ENCODE data around the gene BCKDHB. TPM values are rescaled to one million over a fixed set of nuclear protein-coding genes. Genes with fewer than 3 reads are reported as not detected.

Gene BCKDHB
- total RNA-seq, 3 donors from 2014 or later, result 19.0 to 33.7 (median 23.4) TPM

DNA sequence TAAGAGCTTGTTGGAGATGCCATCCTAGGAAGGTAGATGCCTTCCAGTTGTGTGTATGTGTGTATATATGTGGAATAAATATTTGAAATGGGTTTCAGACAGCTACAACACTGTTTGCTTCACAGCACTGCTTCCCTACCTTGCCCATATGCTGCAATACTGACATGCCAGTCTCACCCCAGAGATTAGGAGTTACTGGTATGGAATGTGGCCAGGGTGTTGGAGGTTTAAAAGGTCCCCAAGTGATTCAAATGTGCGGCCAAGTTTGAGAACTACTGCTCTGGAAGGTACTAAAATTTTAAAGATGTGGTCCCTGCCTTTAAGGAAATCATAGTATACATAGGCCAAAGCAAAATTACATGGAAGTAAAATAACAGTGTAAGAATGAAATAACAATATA is 39.5 kb downstream of the BCKDHB start:
- H3K36me3 ChIP-seq, result no peaks in the 10 kb centered on the region
- TF ChIP-seq POLR2A (IDR thresholded peaks at IDR 0.05), result no peak
- TF ChIP-seq POLR2AphosphoS5 (IDR thresholded peaks at IDR 0.05), result no peak
- TF ChIP-seq, protein P1, sequence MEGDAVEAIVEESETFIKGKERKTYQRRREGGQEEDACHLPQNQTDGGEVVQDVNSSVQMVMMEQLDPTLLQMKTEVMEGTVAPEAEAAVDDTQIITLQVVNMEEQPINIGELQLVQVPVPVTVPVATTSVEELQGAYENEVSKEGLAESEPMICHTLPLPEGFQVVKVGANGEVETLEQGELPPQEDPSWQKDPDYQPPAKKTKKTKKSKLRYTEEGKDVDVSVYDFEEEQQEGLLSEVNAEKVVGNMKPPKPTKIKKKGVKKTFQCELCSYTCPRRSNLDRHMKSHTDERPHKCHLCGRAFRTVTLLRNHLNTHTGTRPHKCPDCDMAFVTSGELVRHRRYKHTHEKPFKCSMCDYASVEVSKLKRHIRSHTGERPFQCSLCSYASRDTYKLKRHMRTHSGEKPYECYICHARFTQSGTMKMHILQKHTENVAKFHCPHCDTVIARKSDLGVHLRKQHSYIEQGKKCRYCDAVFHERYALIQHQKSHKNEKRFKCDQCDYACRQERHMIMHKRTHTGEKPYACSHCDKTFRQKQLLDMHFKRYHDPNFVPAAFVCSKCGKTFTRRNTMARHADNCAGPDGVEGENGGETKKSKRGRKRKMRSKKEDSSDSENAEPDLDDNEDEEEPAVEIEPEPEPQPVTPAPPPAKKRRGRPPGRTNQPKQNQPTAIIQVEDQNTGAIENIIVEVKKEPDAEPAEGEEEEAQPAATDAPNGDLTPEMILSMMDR (IDR thresholded peaks at IDR 0.05), result no peak
- intact Hi-C loops (cut with DNase I; ENCODE audit: low total_unique reads), result no loop called here

DNA sequence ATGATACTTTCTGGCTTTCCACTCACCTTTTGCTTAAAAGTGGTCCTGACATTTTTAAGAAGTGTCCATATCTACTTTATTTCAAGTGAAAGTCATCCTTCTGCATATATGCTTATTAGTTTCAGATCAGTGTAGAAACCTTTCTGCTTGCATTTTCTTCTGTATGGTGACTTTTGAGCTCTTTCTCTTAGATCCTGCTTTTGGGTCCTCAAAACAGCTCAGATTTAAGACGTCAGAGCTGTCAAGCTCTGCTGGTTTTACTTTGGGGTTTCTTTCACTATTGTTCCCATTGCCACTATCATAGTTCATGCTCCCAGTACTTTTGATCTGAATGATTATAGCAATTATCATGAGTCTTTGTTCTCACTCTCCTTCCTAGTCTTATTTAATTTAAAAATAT is 41.7 kb downstream of the BCKDHB start:
- Histone ChIP-seq H3K27ac (no peak overlapping the region), H3K4me3 (no peak overlapping the region), H3K9me3 (no peaks in the 10 kb centered on the region), H3K36me3 (no peaks in the 10 kb centered on the region), H3K27me3 (no peaks in the 10 kb centered on the region), H3K4me1 (peaks cover 0 to 9% of the 10 kb centered on the region in 2 donors)
- no peak for DNase-seq (ENCODE audit: low spot score in 2 of 2)
- TF ChIP-seq POLR2AphosphoS5 (IDR thresholded peaks at IDR 0.05), result no peak
- TF ChIP-seq, protein P1 (IDR thresholded peaks at IDR 0.05), result no peak
- intact Hi-C loops (cut with DNase I; ENCODE audit: low total_unique reads), result no loop called here

More for the DNA sequence above, 39.5 kb downstream of the BCKDHB start:
- H3K9me3 ChIP-seq, result no peaks in the 10 kb centered on the region
- no peak for DNase-seq (ENCODE audit: low spot score in 2 of 2)
- no peak overlapping the region for H3K4me3 ChIP-seq
- no peak overlapping the region for H3K27ac ChIP-seq
- H3K27me3 ChIP-seq, result no peaks in the 10 kb centered on the region
- peaks cover 0 to 12% of the 10 kb centered on the region in 2 donors for H3K4me1 ChIP-seq

DNA sequence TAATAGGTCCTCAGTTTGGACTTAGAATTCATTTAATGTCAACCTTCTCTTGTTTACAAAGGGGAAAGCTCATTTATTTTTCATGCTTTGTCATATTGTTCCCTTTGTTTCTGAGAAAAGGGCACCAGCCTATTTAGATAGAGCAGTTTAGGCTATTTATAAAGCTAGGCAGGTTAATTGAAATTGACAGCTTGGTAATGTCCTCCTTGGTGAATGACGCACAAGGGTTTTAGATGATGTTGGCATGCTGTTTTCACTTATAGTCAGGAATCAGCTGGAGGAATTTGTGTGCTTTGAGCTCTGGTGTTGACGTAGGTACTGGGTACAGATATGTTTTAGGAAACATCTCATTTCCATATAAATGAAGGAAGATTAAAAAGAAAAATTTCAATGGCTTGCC is 45.2 kb downstream of the BCKDHB start:
- Histone ChIP-seq H3K27ac (no peak overlapping the region), H3K4me3 (no peak overlapping the region), H3K9me3 (no peaks in the 10 kb centered on the region), H3K4me1 (no peaks in the 10 kb centered on the region), H3K36me3 (no peaks in the 10 kb centered on the region), H3K27me3 (no peaks in the 10 kb centered on the region)
- intact Hi-C loops (cut with DNase I; ENCODE audit: low total_unique reads), result no loop called here
- no peak for DNase-seq (ENCODE audit: low spot score in 2 of 2)
- TF ChIP-seq POLR2AphosphoS5 (IDR thresholded peaks at IDR 0.05) (no peak), POLR2A (IDR thresholded peaks at IDR 0.05) (no peak)
- TF ChIP-seq, protein P1 (IDR thresholded peaks at IDR 0.05), result no peak

DNA sequence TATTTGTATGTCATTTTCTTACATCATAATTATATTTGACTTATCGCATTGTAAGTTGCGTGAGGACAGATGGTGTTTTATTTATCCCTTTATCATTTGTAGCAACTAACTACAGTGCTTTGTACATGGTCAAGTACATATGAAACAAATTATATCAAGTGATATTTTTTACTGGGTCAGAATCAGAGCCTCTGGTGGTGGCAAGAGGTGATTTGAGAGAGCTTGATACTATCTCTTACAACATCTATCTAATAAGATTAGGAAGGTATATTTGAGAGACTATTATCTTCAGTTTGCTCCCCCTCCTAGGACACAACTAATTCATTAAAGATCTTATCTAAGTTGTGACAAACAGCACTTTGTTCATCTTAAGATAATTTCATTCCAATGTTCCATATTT is 47.7 kb downstream of the BCKDHB start:
- H3K4me1 ChIP-seq, result no peaks in the 10 kb centered on the region
- H3K27me3 ChIP-seq, result no peaks in the 10 kb centered on the region
- no peak for TF ChIP-seq POLR2A (IDR thresholded peaks at IDR 0.05)
- TF ChIP-seq, protein P1 (IDR thresholded peaks at IDR 0.05), result no peak
- TF ChIP-seq POLR2AphosphoS5 (IDR thresholded peaks at IDR 0.05), result no peak
- no peak overlapping the region for H3K27ac ChIP-seq
- intact Hi-C loops (cut with DNase I; ENCODE audit: low total_unique reads), result no loop called here
- no peaks in the 10 kb centered on the region for H3K36me3 ChIP-seq
- no peak for DNase-seq (ENCODE audit: low spot score in 2 of 2)
- no peaks in the 10 kb centered on the region for H3K9me3 ChIP-seq
- H3K4me3 ChIP-seq, result no peak overlapping the region

DNA sequence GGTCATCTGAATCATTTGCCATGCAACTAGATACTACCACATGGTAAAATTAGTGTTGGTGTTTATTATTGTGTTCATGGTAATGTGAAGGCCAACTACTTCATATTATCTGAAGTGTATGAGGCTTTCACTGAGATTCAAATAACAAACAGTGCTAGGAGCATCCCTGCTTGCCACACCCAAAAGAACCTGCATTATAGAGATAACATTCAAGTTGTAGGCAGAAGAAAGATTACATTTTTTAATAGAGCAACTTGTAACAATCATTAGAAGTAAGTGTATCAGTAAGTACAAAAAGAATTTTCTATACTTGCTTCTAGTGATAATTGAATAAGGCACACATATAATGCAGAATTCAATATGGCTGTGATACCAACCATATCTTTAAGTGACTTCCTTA is 49.8 kb downstream of the BCKDHB start:
- Histone ChIP-seq H3K4me3 (no peak overlapping the region), H3K27me3 (no peaks in the 10 kb centered on the region), H3K9me3 (no peaks in the 10 kb centered on the region), H3K27ac (no peak overlapping the region), H3K36me3 (no peaks in the 10 kb centered on the region), H3K4me1 (no peaks in the 10 kb centered on the region)
- DNase-seq (ENCODE audit: low spot score in 2 of 2), result no peak
- TF ChIP-seq, protein P1 (IDR thresholded peaks at IDR 0.05), result no peak
- TF ChIP-seq POLR2AphosphoS5 (IDR thresholded peaks at IDR 0.05), result no peak
- no peak for TF ChIP-seq POLR2A (IDR thresholded peaks at IDR 0.05)
- intact Hi-C loops (cut with DNase I; ENCODE audit: low total_unique reads), result no loop called here
